ENCODE data around the gene WWOX. TPM values are rescaled to one million over a fixed set of nuclear protein-coding genes. Genes with fewer than 3 reads are reported as not detected.

WWOX gene
- total and polyA plus RNA-seq, 2 of the 8 experiments (the other 6 are each of a cell fraction or from before 2014, with no cell fraction given): 5.4 to 16.7 TPM

GRCh38 chr16:78732696-78733095 is 633.2 kb downstream of the WWOX start:
- Histone ChIP-seq H4K8ac (ENCODE audit: extremely low read depth, insufficient read depth, low read length) (no peak overlapping the region), H2BK5ac (ENCODE audit: low read depth, low read length) (no peak overlapping the region), H3K4me1 (replicated peaks in 1 of 4; ENCODE audit: control insufficient read depth in 3 of 4, insufficient read depth in 4 of 4, low read length in 3 of 4) (no peaks in the 10 kb centered on the region), H3K23ac (ENCODE audit: insufficient read length) (no peak overlapping the region), H3K9ac (replicated peaks in 1 of 4; ENCODE audit: extremely low read depth in 1 of 4, low read depth in 3 of 4, low read length in 3 of 4) (no peak overlapping the region), H3K4me2 (ENCODE audit: insufficient read depth in 1 of 2, low read depth in 2 of 2, low read length in 2 of 2) (no peak overlapping the region), H3K4me3 (ENCODE audit: extremely low read depth in 1 of 4, insufficient read depth in 2 of 4, low read depth in 3 of 4, low read length in 4 of 4) (no peak overlapping the region), H3K18ac (ENCODE audit: extremely low read depth, low read length) (no peak overlapping the region), H3K56ac (replicated peaks; ENCODE audit: insufficient read length, low read depth, low read length) (no peak overlapping the region), H2BK15ac (ENCODE audit: low read length) (no peak overlapping the region), H4K20me1 (replicated peaks in 1 of 2; ENCODE audit: control insufficient read depth in 1 of 2, insufficient read depth in 2 of 2, low read length in 2 of 2) (no peaks in the 10 kb centered on the region), H3K9me3 (ENCODE audit: insufficient read depth in 2 of 2, low read depth in 1 of 2, low read length in 1 of 2) (no peaks in the 10 kb centered on the region), H3K79me1 (ENCODE audit: low read depth, low read length) (no peaks in the 10 kb centered on the region), H2AK5ac (ENCODE audit: low read depth, low read length) (no peak overlapping the region), H3K79me2 (ENCODE audit: control insufficient read depth in 1 of 2, insufficient read depth in 2 of 2, low read length in 2 of 2) (no peaks in the 10 kb centered on the region), H2BK20ac (ENCODE audit: low read length) (no peak overlapping the region), H3K4ac (replicated peaks; ENCODE audit: insufficient read length, low read depth, low read length) (no peak overlapping the region), H3K14ac (ENCODE audit: insufficient read length) (no peak overlapping the region), H2AFZ (ENCODE audit: low read length) (no peak overlapping the region), H3K27me3 (replicated peaks in 1 of 4; ENCODE audit: control insufficient read depth in 3 of 4, extremely low read depth in 1 of 4, insufficient read depth in 3 of 4, low read length in 3 of 4) (no peaks in the 10 kb centered on the region), H3K27ac (ENCODE audit: low read depth, low read length) (no peak overlapping the region), H4K91ac (replicated peaks; ENCODE audit: insufficient read length, low read length) (no peak overlapping the region), H2BK12ac (ENCODE audit: low read depth, low read length) (no peak overlapping the region), H4K5ac (ENCODE audit: insufficient read length, low read depth, low read length) (no peak overlapping the region), H3K36me3 (ENCODE audit: control insufficient read depth in 2 of 4, insufficient read depth in 4 of 4, low read length in 3 of 4) (no peaks in the 10 kb centered on the region), H3K23me2 (ENCODE audit: low read depth, low read length) (no peaks in the 10 kb centered on the region), H2BK120ac (replicated peaks; ENCODE audit: low read depth, low read length) (no peak overlapping the region)
- ChIA-PET POLR2A (ENCODE audit: partially characterized antibody) (no interaction called here), CTCF (ENCODE audit: partially characterized antibody) (interaction anchor here (0.7 to 2.4 kb wide), 2 partner anchors 27 to 45 kb away, joined by 4 to 10 read pairs; no protein-coding TSS in a partner anchor)
- no peak for FAIRE-seq
- 91% methylated on average over 7 of the region's 7 CpGs; no CpG with 5 or more reads in 1 of the 2 experiments for WGBS, 2 experiments (ENCODE audit: extremely low coverage in 1 of 2, insufficient coverage in 1 of 2, insufficient read length in 1 of 2, insufficient replicate concordance in 2 of 2, low coverage in 1 of 2, low lambda C conversion rate in 2 of 2, missing lambda C conversion rate in 1 of 2)
- no peak for DNase-seq (ENCODE audit: low read depth in 1 of 2, low spot score in 2 of 2)
- TF ChIP-seq CEBPB (IDR thresholded peaks at IDR 0.05; ENCODE audit: low read depth, low read length) (peak; percentile 66; the same call in 1 of the 2 replicates), BACH1 (IDR thresholded peaks at IDR 0.05; ENCODE audit: low read length) (no peak)

All from H1 (cell line).